ENCODE measurements around the gene SLC25A1. TPM values are rescaled to one million over a fixed set of nuclear protein-coding genes. Genes with fewer than 3 reads are reported as not detected.

SLC25A1 gene
- 90.6 TPM for polyA plus RNA-seq (2012; ENCODE audit: insufficient read depth, insufficient read length)

- DNase-seq (ENCODE audit: low read depth, low spot score) = peak; percentile 70
- H3K4me3 ChIP-seq (ENCODE audit: low read length) = peak within 1 kb of the TSS; percentile 65
Observed at GRCh38 chr22:19178657-19179496, at the start of gene SLC25A1. Gene SLC25A1, minus strand, starts transcription at chr22:19178736. Its CDS starts 63 bp downstream, at chr22:19178673.

GRCh38 chr22:19228179-19228578, 49.6 kb upstream of the SLC25A1 start:
- H3K4me3 ChIP-seq (ENCODE audit: low read length) = no peak overlapping the region
- no peak for DNase-seq (ENCODE audit: low read depth, low spot score)

- no peak for DNase-seq (ENCODE audit: low read depth, low spot score)
- no peak overlapping the region for H3K4me3 ChIP-seq (ENCODE audit: low read length)
Observed at GRCh38 chr22:19226428-19226827, 47.9 kb upstream of the SLC25A1 start.

GRCh38 chr22:19225560-19225959, 47.0 kb upstream of the SLC25A1 start:
- no peak overlapping the region for H3K4me3 ChIP-seq (ENCODE audit: low read length)
- DNase-seq (ENCODE audit: low read depth, low spot score) = no peak

- DNase-seq (ENCODE audit: low read depth, low spot score) = no peak
- H3K4me3 ChIP-seq (ENCODE audit: low read length) = no peak overlapping the region
Observed at GRCh38 chr22:19224985-19225384, 46.4 kb upstream of the SLC25A1 start.

- no peak overlapping the region for H3K4me3 ChIP-seq (ENCODE audit: low read length)
- DNase-seq (ENCODE audit: low read depth, low spot score) = no peak
Observed at GRCh38 chr22:19224557-19224956, 46.0 kb upstream of the SLC25A1 start.

- no peak for DNase-seq (ENCODE audit: low read depth, low spot score)
Observed at GRCh38 chr22:19223617-19224016, 45.1 kb upstream of the SLC25A1 start.

GRCh38 chr22:19223110-19223509, 44.6 kb upstream of the SLC25A1 start:
- H3K4me3 ChIP-seq (ENCODE audit: low read length) = no peak overlapping the region
- DNase-seq (ENCODE audit: low read depth, low spot score) = no peak

More at GRCh38 chr22:19223617-19224016, 45.1 kb upstream of the SLC25A1 start:
- H3K4me3 ChIP-seq (ENCODE audit: low read length) = no peak overlapping the region

GRCh38 chr22:19222242-19223005, 43.9 kb upstream of the SLC25A1 start:
- DNase-seq (ENCODE audit: low read depth, low spot score) = no peak
- no peak overlapping the region for H3K4me3 ChIP-seq (ENCODE audit: low read length)

GRCh38 chr22:19220867-19221266, 42.3 kb upstream of the SLC25A1 start:
- no peak for DNase-seq (ENCODE audit: low read depth, low spot score)
- H3K4me3 ChIP-seq (ENCODE audit: low read length) = no peak overlapping the region

GRCh38 chr22:19218541-19219233, 40.2 kb upstream of the SLC25A1 start:
- DNase-seq (ENCODE audit: low read depth, low spot score) = no peak
- no peak overlapping the region for H3K4me3 ChIP-seq (ENCODE audit: low read length)

GRCh38 chr22:19216579-19216978, 38.0 kb upstream of the SLC25A1 start:
- DNase-seq (ENCODE audit: low read depth, low spot score) = peak; percentile 48
- H3K4me3 ChIP-seq (ENCODE audit: low read length) = no peak overlapping the region

- DNase-seq (ENCODE audit: low read depth, low spot score) = no peak
- H3K4me3 ChIP-seq (ENCODE audit: low read length) = no peak overlapping the region
Observed at GRCh38 chr22:19215360-19215759, 36.8 kb upstream of the SLC25A1 start.

GRCh38 chr22:19214078-19214473, 35.5 kb upstream of the SLC25A1 start:
- no peak for DNase-seq (ENCODE audit: low read depth, low spot score)
- no peak overlapping the region for H3K4me3 ChIP-seq (ENCODE audit: low read length)

- H3K4me3 ChIP-seq (ENCODE audit: low read length) = no peak overlapping the region
- peak; percentile 5 for DNase-seq (ENCODE audit: low read depth, low spot score)
Observed at GRCh38 chr22:19213442-19214077, 35.0 kb upstream of the SLC25A1 start.

- DNase-seq (ENCODE audit: low read depth, low spot score) = peak; percentile 9
- no peak overlapping the region for H3K4me3 ChIP-seq (ENCODE audit: low read length)
Observed at GRCh38 chr22:19213001-19213400, 34.5 kb upstream of the SLC25A1 start.

GRCh38 chr22:19212302-19212870, 33.9 kb upstream of the SLC25A1 start:
- H3K4me3 ChIP-seq (ENCODE audit: low read length) = no peak overlapping the region
- no peak for DNase-seq (ENCODE audit: low read depth, low spot score)

GRCh38 chr22:19210188-19210587, 31.7 kb upstream of the SLC25A1 start:
- DNase-seq (ENCODE audit: low read depth, low spot score) = no peak
- no peak overlapping the region for H3K4me3 ChIP-seq (ENCODE audit: low read length)

- no peak overlapping the region for H3K4me3 ChIP-seq (ENCODE audit: low read length)
- DNase-seq (ENCODE audit: low read depth, low spot score) = no peak
Observed at GRCh38 chr22:19208287-19208847, 29.8 kb upstream of the SLC25A1 start.

Measured in Jurkat, Clone E6-1 (cell line).